ENCODE measurements around the gene SMIM38.

DNA sequence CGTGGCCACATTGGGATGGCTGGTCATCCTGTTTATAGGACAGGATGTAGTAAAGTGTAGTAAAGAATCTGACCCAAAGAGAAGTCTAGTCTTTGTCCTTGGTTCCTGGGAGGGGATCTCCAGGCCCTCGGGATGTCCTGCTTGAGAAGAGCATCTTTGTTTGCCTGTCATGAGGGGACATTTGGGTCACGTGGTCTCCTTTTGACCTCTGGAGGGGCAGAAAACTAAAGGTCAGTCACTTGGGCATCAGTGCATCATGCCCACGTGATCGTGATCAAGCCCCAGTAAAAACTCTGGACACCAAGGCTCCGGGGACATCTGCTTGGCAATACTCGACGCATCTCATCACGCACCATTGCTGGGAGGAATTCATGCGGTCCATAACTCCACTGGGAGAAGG is 9.1 kb downstream of the SMIM38 start:
- no peak for TF ChIP-seq CTCF (conservative IDR thresholded peaks at IDR 0.05; ENCODE audit: low read depth in 2 of 2)
- no peak for TF ChIP-seq JUNB (IDR thresholded peaks at IDR 0.05; ENCODE audit: unreplicated experiment)
- TF ChIP-seq, protein P1, sequence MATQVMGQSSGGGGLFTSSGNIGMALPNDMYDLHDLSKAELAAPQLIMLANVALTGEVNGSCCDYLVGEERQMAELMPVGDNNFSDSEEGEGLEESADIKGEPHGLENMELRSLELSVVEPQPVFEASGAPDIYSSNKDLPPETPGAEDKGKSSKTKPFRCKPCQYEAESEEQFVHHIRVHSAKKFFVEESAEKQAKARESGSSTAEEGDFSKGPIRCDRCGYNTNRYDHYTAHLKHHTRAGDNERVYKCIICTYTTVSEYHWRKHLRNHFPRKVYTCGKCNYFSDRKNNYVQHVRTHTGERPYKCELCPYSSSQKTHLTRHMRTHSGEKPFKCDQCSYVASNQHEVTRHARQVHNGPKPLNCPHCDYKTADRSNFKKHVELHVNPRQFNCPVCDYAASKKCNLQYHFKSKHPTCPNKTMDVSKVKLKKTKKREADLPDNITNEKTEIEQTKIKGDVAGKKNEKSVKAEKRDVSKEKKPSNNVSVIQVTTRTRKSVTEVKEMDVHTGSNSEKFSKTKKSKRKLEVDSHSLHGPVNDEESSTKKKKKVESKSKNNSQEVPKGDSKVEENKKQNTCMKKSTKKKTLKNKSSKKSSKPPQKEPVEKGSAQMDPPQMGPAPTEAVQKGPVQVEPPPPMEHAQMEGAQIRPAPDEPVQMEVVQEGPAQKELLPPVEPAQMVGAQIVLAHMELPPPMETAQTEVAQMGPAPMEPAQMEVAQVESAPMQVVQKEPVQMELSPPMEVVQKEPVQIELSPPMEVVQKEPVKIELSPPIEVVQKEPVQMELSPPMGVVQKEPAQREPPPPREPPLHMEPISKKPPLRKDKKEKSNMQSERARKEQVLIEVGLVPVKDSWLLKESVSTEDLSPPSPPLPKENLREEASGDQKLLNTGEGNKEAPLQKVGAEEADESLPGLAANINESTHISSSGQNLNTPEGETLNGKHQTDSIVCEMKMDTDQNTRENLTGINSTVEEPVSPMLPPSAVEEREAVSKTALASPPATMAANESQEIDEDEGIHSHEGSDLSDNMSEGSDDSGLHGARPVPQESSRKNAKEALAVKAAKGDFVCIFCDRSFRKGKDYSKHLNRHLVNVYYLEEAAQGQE (IDR thresholded peaks at IDR 0.05; ENCODE audit: unreplicated experiment): no peak
- no peak for TF ChIP-seq STAT1 (IDR thresholded peaks at IDR 0.05; ENCODE audit: unreplicated experiment)
- TF ChIP-seq EZH2 (IDR thresholded peaks at IDR 0.05; ENCODE audit: low read depth, unreplicated experiment): no peak
- TF ChIP-seq ZNF331 (CRISPR knock-in tag; IDR thresholded peaks at IDR 0.05; ENCODE audit: low read depth): no peak
- TF ChIP-seq, protein P2, sequence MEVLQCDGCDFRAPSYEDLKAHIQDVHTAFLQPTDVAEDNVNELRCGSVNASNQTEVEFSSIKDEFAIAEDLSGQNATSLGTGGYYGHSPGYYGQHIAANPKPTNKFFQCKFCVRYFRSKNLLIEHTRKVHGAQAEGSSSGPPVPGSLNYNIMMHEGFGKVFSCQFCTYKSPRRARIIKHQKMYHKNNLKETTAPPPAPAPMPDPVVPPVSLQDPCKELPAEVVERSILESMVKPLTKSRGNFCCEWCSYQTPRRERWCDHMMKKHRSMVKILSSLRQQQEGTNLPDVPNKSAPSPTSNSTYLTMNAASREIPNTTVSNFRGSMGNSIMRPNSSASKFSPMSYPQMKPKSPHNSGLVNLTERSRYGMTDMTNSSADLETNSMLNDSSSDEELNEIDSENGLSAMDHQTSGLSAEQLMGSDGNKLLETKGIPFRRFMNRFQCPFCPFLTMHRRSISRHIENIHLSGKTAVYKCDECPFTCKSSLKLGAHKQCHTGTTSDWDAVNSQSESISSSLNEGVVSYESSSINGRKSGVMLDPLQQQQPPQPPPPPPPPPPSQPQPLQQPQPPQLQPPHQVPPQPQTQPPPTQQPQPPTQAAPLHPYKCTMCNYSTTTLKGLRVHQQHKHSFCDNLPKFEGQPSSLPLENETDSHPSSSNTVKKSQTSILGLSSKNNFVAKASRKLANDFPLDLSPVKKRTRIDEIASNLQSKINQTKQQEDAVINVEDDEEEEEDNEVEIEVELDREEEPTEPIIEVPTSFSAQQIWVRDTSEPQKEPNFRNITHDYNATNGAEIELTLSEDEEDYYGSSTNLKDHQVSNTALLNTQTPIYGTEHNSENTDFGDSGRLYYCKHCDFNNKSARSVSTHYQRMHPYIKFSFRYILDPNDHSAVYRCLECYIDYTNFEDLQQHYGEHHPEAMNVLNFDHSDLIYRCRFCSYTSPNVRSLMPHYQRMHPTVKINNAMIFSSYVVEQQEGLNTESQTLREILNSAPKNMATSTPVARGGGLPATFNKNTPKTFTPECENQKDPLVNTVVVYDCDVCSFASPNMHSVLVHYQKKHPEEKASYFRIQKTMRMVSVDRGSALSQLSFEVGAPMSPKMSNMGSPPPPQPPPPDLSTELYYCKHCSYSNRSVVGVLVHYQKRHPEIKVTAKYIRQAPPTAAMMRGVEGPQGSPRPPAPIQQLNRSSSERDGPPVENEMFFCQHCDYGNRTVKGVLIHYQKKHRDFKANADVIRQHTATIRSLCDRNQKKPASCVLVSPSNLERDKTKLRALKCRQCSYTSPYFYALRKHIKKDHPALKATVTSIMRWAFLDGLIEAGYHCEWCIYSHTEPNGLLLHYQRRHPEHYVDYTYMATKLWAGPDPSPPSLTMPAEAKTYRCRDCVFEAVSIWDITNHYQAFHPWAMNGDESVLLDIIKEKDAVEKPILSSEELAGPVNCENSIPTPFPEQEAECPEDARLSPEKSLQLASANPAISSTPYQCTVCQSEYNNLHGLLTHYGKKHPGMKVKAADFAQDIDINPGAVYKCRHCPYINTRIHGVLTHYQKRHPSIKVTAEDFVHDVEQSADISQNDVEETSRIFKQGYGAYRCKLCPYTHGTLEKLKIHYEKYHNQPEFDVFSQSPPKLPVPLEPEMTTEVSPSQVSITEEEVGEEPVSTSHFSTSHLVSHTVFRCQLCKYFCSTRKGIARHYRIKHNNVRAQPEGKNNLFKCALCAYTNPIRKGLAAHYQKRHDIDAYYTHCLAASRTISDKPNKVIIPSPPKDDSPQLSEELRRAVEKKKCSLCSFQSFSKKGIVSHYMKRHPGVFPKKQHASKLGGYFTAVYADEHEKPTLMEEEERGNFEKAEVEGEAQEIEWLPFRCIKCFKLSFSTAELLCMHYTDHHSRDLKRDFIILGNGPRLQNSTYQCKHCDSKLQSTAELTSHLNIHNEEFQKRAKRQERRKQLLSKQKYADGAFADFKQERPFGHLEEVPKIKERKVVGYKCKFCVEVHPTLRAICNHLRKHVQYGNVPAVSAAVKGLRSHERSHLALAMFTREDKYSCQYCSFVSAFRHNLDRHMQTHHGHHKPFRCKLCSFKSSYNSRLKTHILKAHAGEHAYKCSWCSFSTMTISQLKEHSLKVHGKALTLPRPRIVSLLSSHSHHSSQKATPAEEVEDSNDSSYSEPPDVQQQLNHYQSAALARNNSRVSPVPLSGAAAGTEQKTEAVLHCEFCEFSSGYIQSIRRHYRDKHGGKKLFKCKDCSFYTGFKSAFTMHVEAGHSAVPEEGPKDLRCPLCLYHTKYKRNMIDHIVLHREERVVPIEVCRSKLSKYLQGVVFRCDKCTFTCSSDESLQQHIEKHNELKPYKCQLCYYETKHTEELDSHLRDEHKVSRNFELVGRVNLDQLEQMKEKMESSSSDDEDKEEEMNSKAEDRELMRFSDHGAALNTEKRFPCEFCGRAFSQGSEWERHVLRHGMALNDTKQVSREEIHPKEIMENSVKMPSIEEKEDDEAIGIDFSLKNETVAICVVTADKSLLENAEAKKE (CRISPR knock-in tag; IDR thresholded peaks at IDR 0.05): no peak
- no peak for TF ChIP-seq NANOG (IDR thresholded peaks at IDR 0.05; ENCODE audit: borderline replicate concordance)
- TF ChIP-seq EZH2phosphoT487 (IDR thresholded peaks at IDR 0.05; ENCODE audit: unreplicated experiment): no peak
- no peak for TF ChIP-seq POLR2AphosphoS5 (IDR thresholded peaks at IDR 0.05; ENCODE audit: low read depth)

All from GM23338 (cell line).